ENCODE measurements around the gene SLC39A11. TPM values are rescaled to one million over a fixed set of nuclear protein-coding genes. Genes with fewer than 3 reads are reported as not detected.

SLC39A11 gene
- total and polyA plus RNA-seq, 2 of the 13 experiments (the other 11 are each of a cell fraction or from before 2014, with no cell fraction given): 17.2 to 31.5 TPM

- TF ChIP-seq ZNF552 (CRISPR knock-in tag; IDR thresholded peaks at IDR 0.05; ENCODE audit: borderline replicate concordance) (no peak), TEF (CRISPR knock-in tag; IDR thresholded peaks at IDR 0.05) (no peak), RFX3 (CRISPR knock-in tag; IDR thresholded peaks at IDR 0.05) (no peak), GFI1 (CRISPR knock-in tag; IDR thresholded peaks at IDR 0.05; ENCODE audit: borderline replicate concordance) (0 out of 2 replicates have a peak, but pooled peaks have one; percentile 10), SALL1 (CRISPR knock-in tag; IDR thresholded peaks at IDR 0.05) (no peak; the same call in 1 of the 2 replicates), TRAFD1 (CRISPR knock-in tag; IDR thresholded peaks at IDR 0.05; ENCODE audit: borderline replicate concordance) (no peak), TOE1 (CRISPR knock-in tag; IDR thresholded peaks at IDR 0.05) (no peak), ZXDC (CRISPR knock-in tag; IDR thresholded peaks at IDR 0.05) (no peak), NBN (conservative IDR thresholded peaks at IDR 0.05) (no peak), FOXO4 (CRISPR knock-in tag; conservative IDR thresholded peaks at IDR 0.05) (no peak), EEA1 (CRISPR knock-in tag; IDR thresholded peaks at IDR 0.05; ENCODE audit: borderline replicate concordance) (no peak)
- TF ChIP-seq, protein P1, sequence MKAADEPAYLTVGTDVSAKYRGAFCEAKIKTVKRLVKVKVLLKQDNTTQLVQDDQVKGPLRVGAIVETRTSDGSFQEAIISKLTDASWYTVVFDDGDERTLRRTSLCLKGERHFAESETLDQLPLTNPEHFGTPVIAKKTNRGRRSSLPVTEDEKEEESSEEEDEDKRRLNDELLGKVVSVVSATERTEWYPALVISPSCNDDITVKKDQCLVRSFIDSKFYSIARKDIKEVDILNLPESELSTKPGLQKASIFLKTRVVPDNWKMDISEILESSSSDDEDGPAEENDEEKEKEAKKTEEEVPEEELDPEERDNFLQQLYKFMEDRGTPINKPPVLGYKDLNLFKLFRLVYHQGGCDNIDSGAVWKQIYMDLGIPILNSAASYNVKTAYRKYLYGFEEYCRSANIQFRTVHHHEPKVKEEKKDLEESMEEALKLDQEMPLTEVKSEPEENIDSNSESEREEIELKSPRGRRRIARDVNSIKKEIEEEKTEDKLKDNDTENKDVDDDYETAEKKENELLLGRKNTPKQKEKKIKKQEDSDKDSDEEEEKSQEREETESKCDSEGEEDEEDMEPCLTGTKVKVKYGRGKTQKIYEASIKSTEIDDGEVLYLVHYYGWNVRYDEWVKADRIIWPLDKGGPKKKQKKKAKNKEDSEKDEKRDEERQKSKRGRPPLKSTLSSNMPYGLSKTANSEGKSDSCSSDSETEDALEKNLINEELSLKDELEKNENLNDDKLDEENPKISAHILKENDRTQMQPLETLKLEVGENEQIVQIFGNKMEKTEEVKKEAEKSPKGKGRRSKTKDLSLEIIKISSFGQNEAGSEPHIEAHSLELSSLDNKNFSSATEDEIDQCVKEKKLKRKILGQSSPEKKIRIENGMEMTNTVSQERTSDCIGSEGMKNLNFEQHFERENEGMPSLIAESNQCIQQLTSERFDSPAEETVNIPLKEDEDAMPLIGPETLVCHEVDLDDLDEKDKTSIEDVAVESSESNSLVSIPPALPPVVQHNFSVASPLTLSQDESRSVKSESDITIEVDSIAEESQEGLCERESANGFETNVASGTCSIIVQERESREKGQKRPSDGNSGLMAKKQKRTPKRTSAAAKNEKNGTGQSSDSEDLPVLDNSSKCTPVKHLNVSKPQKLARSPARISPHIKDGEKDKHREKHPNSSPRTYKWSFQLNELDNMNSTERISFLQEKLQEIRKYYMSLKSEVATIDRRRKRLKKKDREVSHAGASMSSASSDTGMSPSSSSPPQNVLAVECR (CRISPR knock-in tag; IDR thresholded peaks at IDR 0.05; ENCODE audit: borderline replicate concordance): no peak
- TF ChIP-seq, protein P2, sequence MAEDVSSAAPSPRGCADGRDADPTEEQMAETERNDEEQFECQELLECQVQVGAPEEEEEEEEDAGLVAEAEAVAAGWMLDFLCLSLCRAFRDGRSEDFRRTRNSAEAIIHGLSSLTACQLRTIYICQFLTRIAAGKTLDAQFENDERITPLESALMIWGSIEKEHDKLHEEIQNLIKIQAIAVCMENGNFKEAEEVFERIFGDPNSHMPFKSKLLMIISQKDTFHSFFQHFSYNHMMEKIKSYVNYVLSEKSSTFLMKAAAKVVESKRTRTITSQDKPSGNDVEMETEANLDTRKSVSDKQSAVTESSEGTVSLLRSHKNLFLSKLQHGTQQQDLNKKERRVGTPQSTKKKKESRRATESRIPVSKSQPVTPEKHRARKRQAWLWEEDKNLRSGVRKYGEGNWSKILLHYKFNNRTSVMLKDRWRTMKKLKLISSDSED (CRISPR knock-in tag; IDR thresholded peaks at IDR 0.05): no peak
These were observed 2.9 kb downstream of the SLC39A11 start (continued) for GRCh38 chr17:73089322-73090317.

Measured in HepG2 (cell line).